ENCODE data around the gene IL6R.

DNA sequence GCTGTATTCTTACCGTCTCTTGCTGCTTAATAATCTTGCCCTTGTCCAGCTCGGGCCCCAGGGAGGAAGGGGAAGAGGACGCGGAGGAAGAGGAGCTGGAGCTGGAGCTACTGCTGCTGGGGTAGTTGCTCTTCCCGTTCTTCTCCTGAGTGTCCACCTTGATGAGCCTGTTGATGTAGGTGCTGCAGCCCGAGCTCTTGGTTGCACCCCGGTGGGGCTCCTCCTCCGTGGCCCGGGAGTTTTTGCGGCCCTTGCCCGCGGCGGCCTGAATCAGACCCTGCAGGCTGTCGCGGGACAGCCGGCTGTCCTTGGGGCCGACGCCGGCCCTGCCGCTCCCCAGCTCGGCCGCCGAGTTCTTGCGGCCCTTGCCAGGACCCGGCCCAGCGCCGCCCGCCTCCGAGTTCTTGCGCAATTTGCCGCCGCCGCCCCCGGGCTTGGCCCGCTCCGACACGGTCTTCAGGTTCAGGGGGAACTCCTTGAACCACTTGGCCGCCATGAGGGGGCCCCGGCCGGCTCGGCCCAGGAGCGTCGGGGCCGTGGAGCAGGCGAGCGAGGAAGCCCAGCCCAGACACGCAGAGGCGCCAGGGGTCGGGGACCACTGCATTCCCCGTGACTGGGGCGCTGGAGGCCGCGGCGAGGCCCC lies 96.4 kb downstream of the IL6R start:
- TF ChIP-seq CTCF (IDR thresholded peaks at IDR 0.05) (no peak), EZH2 (IDR thresholded peaks at IDR 0.05; ENCODE audit: borderline replicate concordance, insufficient read depth, low read depth, low read length, poor library complexity, severe bottlenecking) (peak; percentile 44)

All from B cell (primary cell).